GM23248 (cell line): Measurements from ENCODE around the gene RASSF8.

Source experiments
- EZH2 ChIP-seq: fragments of 200-600 bp; sonication (generic); IDR thresholded peaks from 2 replicates; pipeline ENCODE4 v1.6.1; 2018; ENCODE audit warnings: antibody characterized with exemption, mild to moderate bottlenecking; ENCODE audit not compliant: insufficient read depth, poor library complexity, severe bottlenecking
- EZH2phosphoT487 ChIP-seq: fragments of 200-600 bp; sonication (generic); IDR thresholded peaks from 2 replicates; pipeline ENCODE4 v1.6.1; 2018; ENCODE audit warnings: antibody characterized with exemption, moderate library complexity, mild to moderate bottlenecking, low read depth; ENCODE audit not compliant: insufficient read depth

GRCh38 chr12:26100666-26101349 is 142.3 kb downstream of the RASSF8 start:
- TF ChIP-seq EZH2 (no peak), EZH2phosphoT487 (no peak)
